Smooth muscle cell (in vitro differentiated cells): ENCODE measurements around the gene RNASE3. TPM values are rescaled to one million over a fixed set of nuclear protein-coding genes. Genes with fewer than 3 reads are reported as not detected.

ENCODE experiments used
- DNase-seq: peaks from one replicate; lab custom pipeline; 2025; ENCODE audit not compliant: unreplicated experiment; lab: John Stamatoyannopoulos, UW
- H2AFZ ChIP-seq: fragments of 200-600 bp; sonication (generic); 2 replicates; pipeline ENCODE4 v1.6.0; 2016; ENCODE audit warnings: antibody characterized with exemption, low read depth, mild to moderate bottlenecking
- H3F3A ChIP-seq: fragments of 200-600 bp; sonication (generic); 2 replicates; pipeline ENCODE4 v1.6.0; 2017; ENCODE audit warnings: antibody characterized with exemption, low read depth
- H3K27ac ChIP-seq: fragments of 200-600 bp; sonication (generic); 2 replicates; pipeline ENCODE4 v1.5.1; 2016; ENCODE audit warnings: low read depth, mild to moderate bottlenecking
- H3K27me3 ChIP-seq: fragments of 200-600 bp; sonication (generic); 2 replicates; pipeline ENCODE4 v1.6.1; 2016; ENCODE audit warnings: low read depth, mild to moderate bottlenecking
- H3K36me3 ChIP-seq: fragments of 200-600 bp; sonication (generic); 2 replicates; pipeline ENCODE4 v1.5.1; 2016; ENCODE audit warnings: low read depth
- H3K4me1 ChIP-seq: fragments of 200-600 bp; sonication (generic); 2 replicates; pipeline ENCODE4 v1.5.1; 2016; ENCODE audit warnings: low read depth
- H3K4me2 ChIP-seq: fragments of 200-600 bp; sonication (generic); 2 replicates; pipeline ENCODE4 v1.6.0; 2016; ENCODE audit warnings: mild to moderate bottlenecking
- H3K4me3 ChIP-seq: fragments of 200-600 bp; sonication (generic); 2 replicates; pipeline ENCODE4 v1.5.1; 2016; ENCODE audit warnings: mild to moderate bottlenecking
- H3K79me2 ChIP-seq: fragments of 200-600 bp; sonication (generic); 2 replicates; pipeline ENCODE4 v1.6.0; 2016; ENCODE audit warnings: low read depth, mild to moderate bottlenecking
- H3K9ac ChIP-seq: fragments of 200-600 bp; sonication (generic); 2 replicates; pipeline ENCODE4 v1.6.0; 2016; ENCODE audit warnings: low read depth
- H3K9me3 ChIP-seq: fragments of 200-600 bp; sonication (generic); replicated peaks from 2 replicates; pipeline ENCODE4 v1.5.1; 2016; ENCODE audit warnings: low read depth
- H4K20me1 ChIP-seq: fragments of 200-600 bp; sonication (generic); 2 replicates; pipeline ENCODE4 v1.6.0; 2016; ENCODE audit warnings: low read depth
- CTCF ChIP-seq: fragments of 200-600 bp; sonication (generic); IDR thresholded peaks from 2 replicates; pipeline ENCODE4 v1.5.1; 2017; ENCODE audit warnings: borderline replicate concordance, mild to moderate bottlenecking, antibody characterized with exemption; ENCODE audit not compliant: insufficient read depth, poor library complexity, severe bottlenecking
- WGBS: methylation state at CpG from one replicate; pipeline ENCODE4 v1.1.7; 2016; ENCODE audit warnings: low lambda C conversion rate; 5-methylcytosine and 5-hydroxymethylcytosine counted together
- polyA plus RNA-seq: library from polyadenylated mRNA; unstranded; fragments of >200 nt; fragmentation: Nextera tagmentation; extraction: Ambion mirVana; gene quantifications from 2 replicates; pipeline ENCODE4 v1.2.1, GENCODE V29; 2016
- total RNA-seq: library from RNA; depleted of rRNA; stranded (reverse); fragments of >200 nt; gene quantifications from 2 replicates; pipeline ENCODE4 v1.2.3, GENCODE V29; 2014

RNASE3 gene
- total and polyA plus RNA-seq, 2 experiments from 2014 or later: not detected

- 92% methylated on average over 3 of the region's 3 CpGs for WGBS
Observed at GRCh38 chr14:20866194-20866593, 25.0 kb upstream of the RNASE3 start.

GRCh38 chr14:20866963-20867362 is 24.2 kb upstream of the RNASE3 start:
- Histone ChIP-seq H3K79me2 (no peaks in the 10 kb centered on the region), H3K4me2 (no peak overlapping the region), H3K9me3 (no peaks in the 10 kb centered on the region), H3F3A (no peaks in the 10 kb centered on the region), H3K27me3 (no peaks in the 10 kb centered on the region), H3K9ac (no peak overlapping the region), H3K36me3 (no peaks in the 10 kb centered on the region), H4K20me1 (no peaks in the 10 kb centered on the region), H3K4me3 (no peak overlapping the region), H3K27ac (no peak overlapping the region), H2AFZ (no peak overlapping the region), H3K4me1 (no peaks in the 10 kb centered on the region)
- no peak for DNase-seq
- WGBS: 7% methylated on average over 2 of the region's 2 CpGs
- peak; percentile 37 for TF ChIP-seq CTCF

More at GRCh38 chr14:20866194-20866593, 25.0 kb upstream of the RNASE3 start:
- Histone ChIP-seq H3K27ac (no peak overlapping the region), H3K9me3 (no peaks in the 10 kb centered on the region), H3K4me2 (no peak overlapping the region), H3K4me1 (no peaks in the 10 kb centered on the region), H3K27me3 (no peaks in the 10 kb centered on the region), H3F3A (no peaks in the 10 kb centered on the region), H3K9ac (no peak overlapping the region), H3K4me3 (no peak overlapping the region), H2AFZ (no peak overlapping the region), H3K36me3 (no peaks in the 10 kb centered on the region), H4K20me1 (no peaks in the 10 kb centered on the region), H3K79me2 (no peaks in the 10 kb centered on the region)
- TF ChIP-seq CTCF: no peak
- DNase-seq: no peak

GRCh38 chr14:20873370-20874177 is 17.6 kb upstream of the RNASE3 start:
- Histone ChIP-seq H3K9me3 (no peaks in the 10 kb centered on the region), H3K36me3 (no peaks in the 10 kb centered on the region), H3K4me1 (no peaks in the 10 kb centered on the region), H2AFZ (peak overlapping the region; percentile 88), H3K9ac (peak overlapping the region; percentile 34), H3K4me3 (peak overlapping the region; percentile 40), H3K79me2 (no peaks in the 10 kb centered on the region), H3K27me3 (no peaks in the 10 kb centered on the region), H3K4me2 (peak overlapping the region; percentile 85), H4K20me1 (no peaks in the 10 kb centered on the region), H3F3A (no peaks in the 10 kb centered on the region), H3K27ac (no peak overlapping the region)
- 17% methylated on average over 26 of the region's 26 CpGs for WGBS
- peak; percentile 40 for DNase-seq
- peak; percentile 73 for TF ChIP-seq CTCF

- H3K9ac ChIP-seq: no peak overlapping the region
- no peaks in the 10 kb centered on the region for H3K27me3 ChIP-seq
- no peaks in the 10 kb centered on the region for H3F3A ChIP-seq
- H3K36me3 ChIP-seq: no peaks in the 10 kb centered on the region
- DNase-seq: no peak
- no peak for TF ChIP-seq CTCF
- H2AFZ ChIP-seq: no peak overlapping the region
- no peak overlapping the region for H3K27ac ChIP-seq
- no peak overlapping the region for H3K4me2 ChIP-seq
- H3K9me3 ChIP-seq: no peaks in the 10 kb centered on the region
- H3K79me2 ChIP-seq: no peaks in the 10 kb centered on the region
- no peaks in the 10 kb centered on the region for H4K20me1 ChIP-seq
- no peak overlapping the region for H3K4me3 ChIP-seq
- no peaks in the 10 kb centered on the region for H3K4me1 ChIP-seq
Observed at GRCh38 chr14:20877016-20877415, 14.2 kb upstream of the RNASE3 start.
